ENCODE measurements around the gene TBX1. TPM values are rescaled to one million over a fixed set of nuclear protein-coding genes. Genes with fewer than 3 reads are reported as not detected.

TBX1 gene
- total and polyA plus RNA-seq, 2 of the 13 experiments (the other 11 are each of a cell fraction or from before 2014, with no cell fraction given) = not detected

DNA sequence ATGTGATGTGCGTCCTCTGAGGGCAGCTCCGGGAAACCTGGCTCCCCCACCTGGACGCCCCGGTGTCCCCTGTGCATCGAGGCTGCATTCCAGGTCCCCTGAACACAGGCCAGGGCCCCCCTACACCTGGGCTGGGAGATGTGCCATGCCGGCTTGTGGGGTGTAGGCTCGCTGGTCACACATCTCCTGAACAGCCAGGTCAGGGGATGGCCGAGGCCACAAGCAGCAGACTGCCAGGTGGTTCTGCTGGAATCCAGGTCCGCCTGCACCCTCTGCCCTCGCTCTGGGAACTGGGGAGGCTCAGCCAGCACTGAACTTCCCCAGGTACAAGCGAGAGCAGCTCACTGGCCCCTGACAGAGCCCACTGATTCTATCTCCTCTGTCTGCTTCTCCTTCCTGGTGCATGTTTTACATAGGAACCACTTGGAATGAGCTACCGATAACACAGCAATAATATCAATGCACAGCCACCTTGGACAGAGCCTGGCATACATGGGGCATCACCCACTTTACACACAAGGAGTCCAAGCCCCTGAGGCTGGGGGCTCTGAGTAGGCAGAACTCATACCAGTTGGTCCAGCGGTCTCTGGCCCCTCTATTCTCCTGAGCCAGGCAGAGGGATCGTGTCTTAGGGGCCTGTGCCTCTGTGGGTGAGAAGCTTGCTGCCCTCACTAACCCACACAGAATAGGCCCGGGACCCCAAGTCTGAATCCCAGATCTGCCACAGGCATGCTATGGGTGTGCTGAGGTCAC is 46.8 kb downstream of the TBX1 start:
- H3K27me3 ChIP-seq (ENCODE audit: control insufficient read depth in 1 of 2, insufficient read depth in 2 of 2, low read length in 2 of 2) = no peaks in the 10 kb centered on the region
- no peaks in the 10 kb centered on the region for H3K4me1 ChIP-seq (ENCODE audit: insufficient read depth, low read length)
- H3K79me2 ChIP-seq (ENCODE audit: insufficient read depth, low read length) = no peaks in the 10 kb centered on the region
- no peak overlapping the region for H3K4me2 ChIP-seq (ENCODE audit: low read depth, low read length)
- intact Hi-C loops (cut with micrococcal nuclease; ENCODE audit: unreplicated experiment) = no loop called here
- ChIA-PET CTCF (ENCODE audit: low intra/inter-chr PET ratio, low total read pairs) (no interaction called here), POLR2A (no interaction called here)
- H3K9ac ChIP-seq (ENCODE audit: insufficient read depth, low read depth, low read length) = no peak overlapping the region
- TF ChIP-seq HMG20B (CRISPR knock-in tag; conservative IDR thresholded peaks at IDR 0.05) (no peak), ZFYVE20 (CRISPR knock-in tag; IDR thresholded peaks at IDR 0.05; ENCODE audit: borderline replicate concordance, low read depth) (no peak), CREB1 (IDR thresholded peaks at IDR 0.05) (no peak), CREB1 (CRISPR knock-in tag; IDR thresholded peaks at IDR 0.05) (no peak), FOSL1 (CRISPR knock-in tag; IDR thresholded peaks at IDR 0.05; ENCODE audit: borderline replicate concordance) (no peak), ZC3H13 (CRISPR knock-in tag; IDR thresholded peaks at IDR 0.05) (no peak), ZNF556 (CRISPR knock-in tag; IDR thresholded peaks at IDR 0.05; ENCODE audit: borderline replicate concordance) (no peak), DNMT3B (CRISPR knock-in tag; conservative IDR thresholded peaks at IDR 0.05) (no peak), PAWR (CRISPR knock-in tag; IDR thresholded peaks at IDR 0.05; ENCODE audit: borderline replicate concordance) (no peak)
- TF ChIP-seq, protein P1, sequence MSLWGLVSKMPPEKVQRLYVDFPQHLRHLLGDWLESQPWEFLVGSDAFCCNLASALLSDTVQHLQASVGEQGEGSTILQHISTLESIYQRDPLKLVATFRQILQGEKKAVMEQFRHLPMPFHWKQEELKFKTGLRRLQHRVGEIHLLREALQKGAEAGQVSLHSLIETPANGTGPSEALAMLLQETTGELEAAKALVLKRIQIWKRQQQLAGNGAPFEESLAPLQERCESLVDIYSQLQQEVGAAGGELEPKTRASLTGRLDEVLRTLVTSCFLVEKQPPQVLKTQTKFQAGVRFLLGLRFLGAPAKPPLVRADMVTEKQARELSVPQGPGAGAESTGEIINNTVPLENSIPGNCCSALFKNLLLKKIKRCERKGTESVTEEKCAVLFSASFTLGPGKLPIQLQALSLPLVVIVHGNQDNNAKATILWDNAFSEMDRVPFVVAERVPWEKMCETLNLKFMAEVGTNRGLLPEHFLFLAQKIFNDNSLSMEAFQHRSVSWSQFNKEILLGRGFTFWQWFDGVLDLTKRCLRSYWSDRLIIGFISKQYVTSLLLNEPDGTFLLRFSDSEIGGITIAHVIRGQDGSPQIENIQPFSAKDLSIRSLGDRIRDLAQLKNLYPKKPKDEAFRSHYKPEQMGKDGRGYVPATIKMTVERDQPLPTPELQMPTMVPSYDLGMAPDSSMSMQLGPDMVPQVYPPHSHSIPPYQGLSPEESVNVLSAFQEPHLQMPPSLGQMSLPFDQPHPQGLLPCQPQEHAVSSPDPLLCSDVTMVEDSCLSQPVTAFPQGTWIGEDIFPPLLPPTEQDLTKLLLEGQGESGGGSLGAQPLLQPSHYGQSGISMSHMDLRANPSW (CRISPR knock-in tag; IDR thresholded peaks at IDR 0.05; ENCODE audit: borderline replicate concordance) = no peak
- TF ChIP-seq, protein P2, sequence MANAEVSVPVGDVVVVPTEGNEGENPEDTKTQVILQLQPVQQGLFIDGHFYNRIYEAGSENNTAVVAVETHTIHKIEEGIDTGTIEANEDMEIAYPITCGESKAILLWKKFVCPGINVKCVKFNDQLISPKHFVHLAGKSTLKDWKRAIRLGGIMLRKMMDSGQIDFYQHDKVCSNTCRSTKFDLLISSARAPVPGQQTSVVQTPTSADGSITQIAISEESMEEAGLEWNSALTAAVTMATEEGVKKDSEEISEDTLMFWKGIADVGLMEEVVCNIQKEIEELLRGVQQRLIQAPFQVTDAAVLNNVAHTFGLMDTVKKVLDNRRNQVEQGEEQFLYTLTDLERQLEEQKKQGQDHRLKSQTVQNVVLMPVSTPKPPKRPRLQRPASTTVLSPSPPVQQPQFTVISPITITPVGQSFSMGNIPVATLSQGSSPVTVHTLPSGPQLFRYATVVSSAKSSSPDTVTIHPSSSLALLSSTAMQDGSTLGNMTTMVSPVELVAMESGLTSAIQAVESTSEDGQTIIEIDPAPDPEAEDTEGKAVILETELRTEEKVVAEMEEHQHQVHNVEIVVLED (CRISPR knock-in tag; IDR thresholded peaks at IDR 0.05; ENCODE audit: borderline replicate concordance) = no peak
- H3K9me3 ChIP-seq (ENCODE audit: low read length) = no peaks in the 10 kb centered on the region
- H3K36me3 ChIP-seq (replicated peaks in 1 of 2; ENCODE audit: control insufficient read depth in 1 of 2, insufficient read depth in 2 of 2, low read length in 2 of 2) = no peaks in the 10 kb centered on the region
- no peak overlapping the region for H3K4me3 ChIP-seq (replicated peaks in 1 of 3; ENCODE audit: insufficient read depth in 1 of 3, low read depth in 2 of 3, low read length in 3 of 3)
- H2AFZ ChIP-seq (ENCODE audit: low read length) = no peak overlapping the region
- in situ Hi-C loops (cut with HindIII; ENCODE audit: extremely low pct_ligation_motif_present, low pct_unique_long_range_greater_than_20kb) = no loop called here
- BruUV-seq (replicated peaks) = no TSS peak
- DNase-seq (ENCODE audit: low spot score) (no peak), ATAC-seq (no peak), FAIRE-seq (no peak)
- no peaks in the 10 kb centered on the region for H4K20me1 ChIP-seq (ENCODE audit: insufficient read depth, low read length)
- H3K27ac ChIP-seq (ENCODE audit: extremely low read length, insufficient read depth, low read length) = no peak overlapping the region
- WGBS (ENCODE audit: low lambda C conversion rate) = 85% methylated on average over 4 of the region's 15 CpGs
